DOHH2 (cell line): ENCODE data around the gene N4BP2.

ENCODE experiments used
- EZH2phosphoT487 ChIP-seq: fragments of 200-600 bp; sonication (generic); IDR thresholded peaks from 2 replicates; pipeline ENCODE4 v1.6.1; 2017; ENCODE audit warnings: borderline replicate concordance, mild to moderate bottlenecking, antibody characterized with exemption, low read length, moderate library complexity, mixed read lengths
- TF ChIP-seq, protein P1 (sequence below): fragments of 200-600 bp; sonication (generic); IDR thresholded peaks from one replicate; pipeline ENCODE4 v1.5.1; 2014; ENCODE audit warnings: antibody characterized with exemption, mild to moderate bottlenecking, low read depth, low read length; ENCODE audit not compliant: poor library complexity, severe bottlenecking

DNA sequence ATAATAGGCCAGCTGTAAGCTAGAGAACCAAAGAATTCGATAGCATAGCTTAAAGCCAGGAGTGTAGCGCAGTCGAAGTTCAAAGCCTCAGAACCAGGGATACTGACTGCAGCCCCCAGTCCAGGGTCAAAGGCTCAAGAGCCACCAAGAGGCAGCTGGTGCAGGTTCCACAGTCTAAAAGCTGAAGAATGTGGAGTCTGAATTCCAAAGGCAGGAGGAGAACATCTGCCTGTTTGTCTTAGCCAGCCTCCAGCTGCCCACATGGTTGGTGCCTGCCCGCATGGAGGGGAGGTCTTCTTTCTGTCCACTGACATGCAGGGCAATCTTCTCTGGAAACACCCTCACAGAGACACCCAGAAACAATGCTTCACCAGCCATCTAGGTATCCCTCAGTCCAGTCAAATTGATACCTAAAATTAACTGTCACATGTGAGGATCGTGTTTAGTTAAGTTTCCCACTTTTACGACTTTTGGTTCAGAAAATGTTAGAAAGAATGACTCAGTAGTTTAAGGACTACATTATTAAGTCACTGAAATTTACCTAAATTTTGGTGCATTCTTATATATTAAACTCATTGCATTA lies 87.4 kb downstream of the N4BP2 start:
- TF ChIP-seq, protein P1, sequence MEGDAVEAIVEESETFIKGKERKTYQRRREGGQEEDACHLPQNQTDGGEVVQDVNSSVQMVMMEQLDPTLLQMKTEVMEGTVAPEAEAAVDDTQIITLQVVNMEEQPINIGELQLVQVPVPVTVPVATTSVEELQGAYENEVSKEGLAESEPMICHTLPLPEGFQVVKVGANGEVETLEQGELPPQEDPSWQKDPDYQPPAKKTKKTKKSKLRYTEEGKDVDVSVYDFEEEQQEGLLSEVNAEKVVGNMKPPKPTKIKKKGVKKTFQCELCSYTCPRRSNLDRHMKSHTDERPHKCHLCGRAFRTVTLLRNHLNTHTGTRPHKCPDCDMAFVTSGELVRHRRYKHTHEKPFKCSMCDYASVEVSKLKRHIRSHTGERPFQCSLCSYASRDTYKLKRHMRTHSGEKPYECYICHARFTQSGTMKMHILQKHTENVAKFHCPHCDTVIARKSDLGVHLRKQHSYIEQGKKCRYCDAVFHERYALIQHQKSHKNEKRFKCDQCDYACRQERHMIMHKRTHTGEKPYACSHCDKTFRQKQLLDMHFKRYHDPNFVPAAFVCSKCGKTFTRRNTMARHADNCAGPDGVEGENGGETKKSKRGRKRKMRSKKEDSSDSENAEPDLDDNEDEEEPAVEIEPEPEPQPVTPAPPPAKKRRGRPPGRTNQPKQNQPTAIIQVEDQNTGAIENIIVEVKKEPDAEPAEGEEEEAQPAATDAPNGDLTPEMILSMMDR = no peak
- no peak for TF ChIP-seq EZH2phosphoT487
